Fibroblast of peridontal ligament (primary cell): Measurements from ENCODE around the gene CLASRP.
"Not testable (repeated sequence)": the region's sequence is repeated elsewhere in the genome, so short reads cannot be mapped to it uniquely, and the experiment has no call there.

Experiments
- DNase-seq: peaks from one replicate; pipeline ENCODE4 v3.0.0-alpha.2; 2010; ENCODE audit errors: extremely low read depth

CLASRP gene

DNA sequence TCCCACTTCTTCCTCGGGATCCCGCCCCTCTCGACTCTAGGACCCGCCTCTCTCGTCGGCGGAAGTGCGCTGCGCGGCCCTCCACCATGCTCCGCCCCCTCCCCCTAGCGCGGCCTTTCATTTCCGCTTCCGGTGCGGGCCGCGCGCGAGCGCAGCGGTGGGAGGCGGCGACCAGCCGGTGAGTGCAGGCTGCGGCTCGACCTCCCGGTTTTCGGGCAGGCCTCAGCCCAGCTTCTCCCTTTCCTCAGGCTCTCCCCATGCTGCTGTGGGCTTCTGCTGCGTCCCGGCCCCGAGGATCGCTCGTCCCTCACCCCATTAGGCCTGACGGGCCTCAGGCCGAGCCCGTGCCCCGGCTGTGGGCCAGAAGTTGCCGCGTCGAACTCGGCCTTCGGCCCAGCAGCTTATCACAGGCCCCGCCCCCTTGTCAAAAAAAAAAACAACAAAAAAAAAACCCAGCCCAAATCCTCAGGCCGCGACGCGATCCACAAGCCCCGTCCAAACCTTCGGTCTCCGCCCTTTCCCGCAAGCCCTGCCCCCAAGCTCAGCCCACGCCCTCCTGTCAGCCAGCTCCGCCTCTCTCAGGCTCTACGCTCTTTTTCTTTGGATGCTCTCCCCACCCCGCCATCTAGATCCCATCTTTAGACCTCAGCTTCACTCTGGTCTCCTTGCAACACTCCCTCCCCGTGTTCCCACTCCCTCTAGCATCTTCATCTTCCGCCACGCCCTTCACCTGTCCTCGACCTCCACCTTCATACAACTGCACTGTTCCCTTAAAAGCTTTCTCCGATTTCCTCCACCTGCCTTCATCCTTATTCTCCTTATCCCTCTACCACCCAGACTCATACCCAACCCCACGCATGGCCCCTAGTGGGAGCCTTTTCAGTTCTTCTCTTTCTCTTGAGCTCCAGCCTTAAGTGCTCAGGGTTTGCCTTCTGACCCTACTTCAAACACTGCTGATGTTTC, at the start of gene CLASRP:
TSS of gene CLASRP (plus strand) at position 115 of the 963 bp plus-strand sequence. CDS start 1,168 bp downstream, outside the sequence.
- peak; percentile 90 for DNase-seq

- DNase-seq: no peak
These were observed 48.4 kb upstream of the CLASRP start for GRCh38 chr19:44990459-44990858.

GRCh38 chr19:44990966-44991365, 47.9 kb upstream of the CLASRP start:
- no peak for DNase-seq

GRCh38 chr19:44992336-44993163, 46.3 kb upstream of the CLASRP start:
- DNase-seq: no peak

- DNase-seq: no peak
These were observed 45.3 kb upstream of the CLASRP start for GRCh38 chr19:44993526-44993925.

- DNase-seq: no peak
These were observed 44.8 kb upstream of the CLASRP start for GRCh38 chr19:44993926-44994537.

GRCh38 chr19:44998025-44998424, 40.8 kb upstream of the CLASRP start:
- DNase-seq: no peak

DNA sequence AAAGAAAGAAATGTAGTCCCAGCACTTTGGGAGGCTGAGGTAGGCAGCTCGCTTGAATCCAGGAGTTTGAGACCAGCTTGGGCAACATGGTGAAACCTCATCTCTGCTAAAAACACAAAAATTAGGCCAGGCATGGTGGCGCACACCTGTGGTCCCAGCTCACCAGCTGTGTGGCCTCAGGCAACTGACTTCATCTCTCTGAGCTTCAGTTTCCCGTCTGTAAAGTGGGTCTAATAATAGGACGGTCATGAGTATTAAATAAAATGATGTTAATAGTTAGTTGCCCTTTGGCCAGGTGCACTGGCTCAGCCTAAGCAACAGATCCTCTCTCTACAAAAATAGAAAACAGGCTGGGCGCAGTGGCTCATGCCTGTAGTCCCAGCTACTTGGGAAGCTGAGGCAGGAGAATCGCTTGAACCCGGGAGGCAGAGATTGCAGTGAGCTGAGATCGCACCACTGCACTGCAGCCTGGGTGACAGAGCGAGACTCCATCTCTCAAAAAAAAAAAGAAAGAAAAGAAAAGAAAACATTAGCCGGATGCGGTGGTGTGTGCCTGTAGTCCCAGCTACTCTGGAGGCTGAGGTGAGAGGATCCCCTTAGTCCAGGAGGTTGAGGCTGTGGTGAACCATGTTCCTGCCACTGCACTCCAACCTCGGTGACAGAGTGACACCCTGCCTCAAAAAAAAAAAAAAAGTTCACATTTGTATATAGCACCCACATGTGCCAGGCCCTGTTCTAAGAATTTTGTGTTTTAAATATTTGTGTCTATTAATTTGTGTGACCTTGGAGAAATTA, 39.5 kb upstream of the CLASRP start:
- not testable (repeated sequence) for DNase-seq

DNA sequence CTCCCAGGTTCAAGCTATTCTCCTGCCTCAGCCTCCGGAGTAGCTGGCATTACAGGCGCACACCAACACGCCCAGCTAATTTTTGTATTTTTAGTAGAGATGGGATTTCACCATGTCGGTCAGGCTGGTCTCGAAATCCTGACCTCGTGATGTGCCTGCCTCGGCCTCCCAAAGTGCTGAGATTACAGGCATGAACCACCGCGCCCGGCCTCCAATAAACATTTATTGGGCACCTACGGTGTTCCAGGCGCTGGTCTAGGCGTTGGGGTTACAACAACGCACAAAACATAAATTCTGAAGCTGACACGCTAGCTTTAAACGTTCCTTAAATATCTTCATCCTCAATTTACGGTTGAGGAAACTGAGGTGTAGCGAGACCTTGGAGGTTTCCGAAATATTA, 38.2 kb upstream of the CLASRP start:
- not testable (repeated sequence) for DNase-seq

DNA sequence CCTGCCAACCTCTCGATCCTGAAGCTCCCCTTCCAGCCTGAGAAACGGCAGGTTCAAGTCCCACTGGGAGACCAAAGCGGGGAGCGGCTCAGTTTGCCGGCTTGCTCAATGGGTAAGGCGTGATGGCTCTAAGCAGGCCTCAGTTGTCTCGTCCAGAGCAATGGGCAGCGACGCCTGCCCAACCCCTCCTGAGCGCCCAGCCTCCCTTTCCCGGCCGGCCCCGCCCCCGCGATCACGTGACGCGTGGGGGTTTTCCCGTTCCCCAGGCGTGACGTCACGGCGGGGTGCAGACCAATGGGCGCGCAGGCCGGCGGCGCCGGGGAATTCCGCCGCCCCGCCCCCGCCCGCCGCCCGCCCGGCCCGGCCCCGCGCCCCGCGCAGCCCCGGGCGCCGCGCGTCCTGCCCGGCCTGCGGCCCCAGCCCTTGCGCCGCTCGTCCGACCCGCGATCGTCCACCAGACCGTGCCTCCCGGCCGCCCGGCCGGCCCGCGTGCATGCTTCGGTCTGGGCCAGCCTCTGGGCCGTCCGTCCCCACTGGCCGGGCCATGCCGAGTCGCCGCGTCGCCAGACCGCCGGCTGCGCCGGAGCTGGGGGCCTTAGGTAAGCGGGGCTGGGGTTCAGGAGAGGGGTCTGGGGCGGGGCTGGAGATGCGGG, 37.6 kb upstream of the CLASRP start, which contains the start of gene RELB:
TSS of gene RELB (plus strand) at position 378 of the 653 bp plus-strand sequence. CDS start at position 494, 116 bp downstream.
- DNase-seq: peak; percentile 76

- DNase-seq: no peak
These were observed 35.4 kb upstream of the CLASRP start for GRCh38 chr19:45003485-45003884.

GRCh38 chr19:45005787-45006186, 33.1 kb upstream of the CLASRP start:
- no peak for DNase-seq

GRCh38 chr19:45008552-45008951, 30.3 kb upstream of the CLASRP start:
- no peak for DNase-seq

DNA sequence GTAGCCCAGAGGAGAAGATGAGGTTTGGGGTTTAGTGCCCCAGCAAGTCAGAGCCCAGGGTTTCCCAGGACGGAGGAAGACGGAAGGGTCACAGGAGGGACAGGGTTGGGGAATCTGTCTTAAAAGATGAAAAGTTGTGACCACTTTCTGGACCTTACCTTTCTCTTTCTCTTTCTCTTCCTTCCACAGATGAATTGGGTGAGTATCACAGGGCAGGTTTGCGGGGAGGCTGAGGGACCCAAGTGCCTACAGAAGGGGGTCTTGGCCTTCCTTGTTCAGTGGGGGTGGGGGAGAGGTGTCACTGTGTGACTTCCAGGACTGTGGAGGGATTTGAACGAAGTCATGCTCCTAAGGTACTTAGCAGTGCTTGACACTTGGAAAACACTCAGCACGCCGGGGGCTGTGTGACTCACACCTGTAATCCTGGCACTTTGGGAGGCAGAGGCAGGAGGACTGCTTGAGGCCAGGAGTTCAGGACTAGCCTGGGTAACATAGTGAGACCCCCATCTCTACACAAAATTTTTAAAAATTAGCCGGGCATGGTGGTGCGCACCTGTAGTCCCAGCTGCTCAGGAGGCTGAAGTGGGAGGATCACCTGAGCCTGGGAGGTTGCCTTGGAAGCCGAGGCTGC, 29.1 kb upstream of the CLASRP start:
- no peak for DNase-seq

GRCh38 chr19:45010306-45010705, 28.5 kb upstream of the CLASRP start:
- DNase-seq: no peak

- no peak for DNase-seq
These were observed 26.9 kb upstream of the CLASRP start for GRCh38 chr19:45011959-45012358.

DNA sequence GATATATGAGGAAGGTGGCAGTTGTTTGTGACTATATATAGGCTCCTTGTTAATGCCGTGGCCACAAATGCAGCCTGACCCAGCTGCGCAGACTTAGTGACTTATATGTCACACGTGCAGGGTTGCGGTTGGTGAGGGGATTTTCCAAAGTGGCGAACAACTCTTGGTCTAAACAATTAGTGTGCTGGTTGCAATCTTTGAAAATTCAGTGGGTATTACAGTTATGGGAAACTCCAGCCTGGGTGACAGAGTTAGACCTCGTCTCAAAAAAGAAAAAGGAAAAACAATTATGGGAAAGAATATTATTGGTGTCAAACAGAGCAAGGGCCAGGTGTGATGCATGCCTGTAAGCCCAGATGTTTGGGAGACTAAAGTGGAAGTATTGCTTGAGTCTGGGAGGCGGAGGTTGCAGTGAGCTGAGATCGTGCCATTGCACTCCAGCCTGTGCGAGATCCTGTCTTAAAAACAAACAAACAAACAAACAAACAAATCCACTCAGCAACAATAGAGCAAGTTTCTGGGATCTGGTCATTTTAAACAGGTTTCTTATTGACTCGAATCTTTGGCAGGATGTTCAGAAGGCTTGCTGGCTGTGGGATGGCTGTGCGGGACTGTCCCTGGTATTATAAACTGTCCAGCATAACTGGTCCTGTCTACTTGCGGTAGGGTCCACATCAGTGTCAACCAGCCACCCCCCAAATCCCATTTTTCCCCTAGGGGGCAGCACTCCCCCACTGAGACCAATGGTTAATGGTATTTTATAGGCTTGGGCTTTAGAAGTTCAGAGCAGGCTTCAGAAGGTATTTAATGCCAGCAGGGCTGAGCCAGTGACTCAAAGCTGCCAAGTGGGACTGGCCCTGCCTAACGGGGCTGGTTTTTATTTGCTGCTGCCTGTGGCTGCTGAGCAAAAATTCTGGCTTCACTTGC, 22.2 kb upstream of the CLASRP start:
- peak; percentile 82 for DNase-seq

GRCh38 chr19:45019187-45019586, 19.7 kb upstream of the CLASRP start:
- no peak for DNase-seq

DNA sequence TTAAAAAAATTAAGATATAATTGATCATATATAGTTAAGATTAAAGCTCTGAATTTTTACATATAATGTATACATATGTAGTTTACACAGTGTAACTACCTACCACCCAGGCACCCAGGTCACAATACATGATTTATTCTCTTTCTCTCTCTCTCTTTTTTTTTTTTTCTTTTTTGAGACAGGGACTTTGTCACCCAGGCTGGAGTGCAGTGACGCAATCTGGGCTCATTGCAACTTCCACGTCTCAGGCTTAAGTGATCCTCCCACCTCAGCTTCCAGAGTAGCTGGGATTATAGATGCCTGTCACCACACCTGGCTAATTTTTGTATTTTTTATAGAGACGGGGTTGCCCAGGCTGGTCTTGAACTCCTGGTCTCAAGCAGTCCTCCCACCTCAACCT, 18.8 kb upstream of the CLASRP start:
- no peak for DNase-seq
